Jurkat, Clone E6-1 (cell line): ENCODE measurements around the gene SIGLEC14.

Experiments
- DNase-seq: peaks from one replicate; pipeline ENCODE4 v3.0.0-alpha.2; 2011; ENCODE audit warnings: low read depth, low spot score
- H3K4me3 ChIP-seq: 2 replicates; pipeline ENCODE4 v1.5.1; 2011; ENCODE audit warnings: mild to moderate bottlenecking, low read length, control low read depth, moderate library complexity

Gene SIGLEC14

GRCh38 chr19:51628153-51628939 is 18.3 kb downstream of the SIGLEC14 start:
- DNase-seq: no peak
- H3K4me3 ChIP-seq: no peak overlapping the region

DNA sequence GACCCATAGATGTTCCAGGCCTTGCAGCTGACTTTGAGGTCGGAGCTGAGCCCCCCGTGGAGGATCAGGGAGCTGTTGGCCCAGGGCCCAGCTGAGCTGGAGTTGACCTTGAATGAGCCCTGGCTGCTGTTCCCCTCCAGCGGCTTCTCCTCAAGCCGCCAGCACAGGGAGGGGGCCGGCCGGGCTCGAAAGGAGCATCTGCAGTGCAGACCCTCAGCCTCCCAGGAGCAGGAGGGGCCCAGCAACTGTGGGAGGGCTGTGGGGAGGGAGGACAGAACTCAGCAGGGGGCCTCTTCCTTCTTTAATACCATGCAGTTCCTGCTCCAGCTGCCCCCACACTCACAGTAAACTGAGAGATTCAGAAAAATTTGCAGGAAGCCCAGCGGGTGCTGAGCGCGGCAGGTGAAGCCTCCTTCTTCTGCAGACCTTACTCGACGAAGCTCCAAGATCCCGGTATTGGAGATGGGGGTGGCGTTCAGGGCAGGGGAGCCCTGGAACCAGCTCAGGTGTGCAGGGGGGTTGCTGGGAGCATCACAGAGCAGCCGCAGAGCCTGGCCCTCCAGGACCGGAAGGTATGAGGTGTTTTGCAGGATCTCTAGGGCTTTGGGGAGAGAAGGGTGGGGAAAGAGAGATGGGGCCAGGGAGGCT is 19.0 kb downstream of the SIGLEC14 start:
- no peak for DNase-seq

DNA sequence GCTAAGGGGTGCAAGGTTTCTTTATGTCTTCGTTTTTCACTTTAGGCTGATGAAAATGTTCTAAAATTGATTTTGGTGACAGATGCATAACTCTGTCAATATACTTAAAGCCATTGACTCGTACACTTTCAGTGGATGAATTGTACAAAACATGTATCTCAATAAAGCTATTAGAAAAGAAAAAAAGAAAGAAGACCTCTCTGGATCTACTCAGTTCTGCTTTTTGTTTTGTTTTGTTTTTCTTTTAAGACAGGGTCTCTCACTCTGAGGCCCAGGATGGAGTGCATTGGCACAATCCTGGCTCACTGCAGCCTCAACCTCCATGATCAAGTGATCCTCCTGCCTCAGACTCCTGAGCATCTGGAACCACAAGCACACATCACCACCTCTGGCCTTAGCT is 19.9 kb downstream of the SIGLEC14 start:
- H3K4me3 ChIP-seq: no peak overlapping the region
- no peak for DNase-seq

More for the DNA sequence above, 19.0 kb downstream of the SIGLEC14 start:
- H3K4me3 ChIP-seq: no peak overlapping the region

DNA sequence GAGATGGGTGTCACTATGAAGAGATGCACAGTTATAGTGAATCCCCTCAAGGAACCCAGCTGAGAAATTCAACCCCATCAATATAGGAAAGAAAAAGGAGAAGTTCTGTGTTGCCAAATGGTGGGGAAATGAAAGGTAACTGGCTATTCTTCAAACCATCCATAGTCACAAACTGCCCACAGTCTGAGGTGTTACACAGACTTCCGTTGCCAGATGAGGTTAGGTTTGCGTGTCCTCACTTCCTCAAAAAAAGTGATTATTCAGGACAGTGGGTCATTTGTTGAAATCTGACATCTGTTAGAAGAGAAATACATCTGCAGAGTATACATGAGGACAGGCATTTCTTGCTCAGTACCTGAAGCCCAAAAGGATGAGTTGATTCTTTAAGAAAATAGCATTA is 25.4 kb downstream of the SIGLEC14 start:
- no peak for DNase-seq

DNA sequence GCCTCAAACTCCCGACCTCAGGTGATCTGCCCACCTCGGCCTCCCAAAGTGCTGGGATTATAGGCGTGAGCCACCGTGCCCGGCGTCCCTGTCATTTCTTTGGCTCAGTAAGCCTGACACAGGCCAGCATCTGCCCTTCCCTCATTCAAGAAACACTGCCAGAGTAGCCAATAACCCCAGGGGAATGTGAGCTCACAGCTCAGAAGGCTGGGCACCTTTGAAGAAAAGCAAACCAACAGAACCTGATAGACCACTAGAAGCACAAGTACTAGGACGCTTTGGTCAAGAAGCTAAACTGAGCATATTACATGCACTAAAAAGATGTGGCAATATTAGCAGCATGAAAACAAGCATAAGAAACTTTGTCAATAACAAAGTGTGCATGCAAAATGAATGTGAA is 30.6 kb downstream of the SIGLEC14 start:
- no peak for DNase-seq
- no peak overlapping the region for H3K4me3 ChIP-seq

More for the DNA sequence above, 25.4 kb downstream of the SIGLEC14 start:
- no peak overlapping the region for H3K4me3 ChIP-seq

DNA sequence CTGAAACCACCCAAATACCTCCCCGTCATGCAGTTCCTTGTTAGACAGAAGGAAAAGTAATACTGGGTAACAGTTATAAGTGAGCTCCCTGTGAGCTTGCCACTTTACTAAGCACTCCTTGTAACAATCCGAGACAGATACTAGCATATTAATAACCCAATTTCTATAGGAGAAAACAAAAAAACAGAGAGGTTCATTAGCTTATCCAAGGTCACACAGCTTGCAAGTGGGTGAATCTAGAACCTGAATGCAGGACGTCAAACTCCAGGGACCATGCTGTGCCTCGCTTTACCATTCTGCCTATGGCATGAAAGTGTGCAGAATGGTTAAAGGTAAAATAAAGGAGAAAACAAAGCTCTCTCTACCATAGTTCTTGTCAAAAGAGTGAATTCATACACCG is 31.8 kb downstream of the SIGLEC14 start:
- H3K4me3 ChIP-seq: no peak overlapping the region
- DNase-seq: no peak

- no peak overlapping the region for H3K4me3 ChIP-seq
- no peak for DNase-seq
Measured at GRCh38 chr19:51610576-51610975, 36.0 kb downstream of the SIGLEC14 start.

- no peak overlapping the region for H3K4me3 ChIP-seq
- DNase-seq: peak; percentile 79
Measured at GRCh38 chr19:51607920-51608562, 38.6 kb downstream of the SIGLEC14 start.

DNA sequence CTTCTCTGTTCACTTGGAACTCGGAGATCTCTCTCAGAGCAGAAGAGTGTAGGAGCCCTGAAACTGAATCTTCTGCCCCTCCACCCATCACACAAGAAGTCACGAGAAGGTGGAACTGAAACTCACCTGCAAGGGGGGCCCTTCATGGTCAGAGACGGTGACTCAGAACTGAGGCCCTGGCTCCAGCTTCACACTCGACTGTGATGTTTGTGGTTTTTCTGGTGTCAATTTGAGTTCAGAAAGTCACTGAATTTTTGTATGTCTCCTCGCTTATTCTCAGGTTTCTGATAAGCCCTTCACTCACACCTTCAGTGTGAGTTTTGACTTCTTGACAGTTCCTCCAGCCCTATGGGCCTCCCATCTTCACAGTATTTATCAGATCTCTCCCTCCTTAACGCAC is 39.5 kb downstream of the SIGLEC14 start:
- no peak for DNase-seq
- H3K4me3 ChIP-seq: no peak overlapping the region

DNA sequence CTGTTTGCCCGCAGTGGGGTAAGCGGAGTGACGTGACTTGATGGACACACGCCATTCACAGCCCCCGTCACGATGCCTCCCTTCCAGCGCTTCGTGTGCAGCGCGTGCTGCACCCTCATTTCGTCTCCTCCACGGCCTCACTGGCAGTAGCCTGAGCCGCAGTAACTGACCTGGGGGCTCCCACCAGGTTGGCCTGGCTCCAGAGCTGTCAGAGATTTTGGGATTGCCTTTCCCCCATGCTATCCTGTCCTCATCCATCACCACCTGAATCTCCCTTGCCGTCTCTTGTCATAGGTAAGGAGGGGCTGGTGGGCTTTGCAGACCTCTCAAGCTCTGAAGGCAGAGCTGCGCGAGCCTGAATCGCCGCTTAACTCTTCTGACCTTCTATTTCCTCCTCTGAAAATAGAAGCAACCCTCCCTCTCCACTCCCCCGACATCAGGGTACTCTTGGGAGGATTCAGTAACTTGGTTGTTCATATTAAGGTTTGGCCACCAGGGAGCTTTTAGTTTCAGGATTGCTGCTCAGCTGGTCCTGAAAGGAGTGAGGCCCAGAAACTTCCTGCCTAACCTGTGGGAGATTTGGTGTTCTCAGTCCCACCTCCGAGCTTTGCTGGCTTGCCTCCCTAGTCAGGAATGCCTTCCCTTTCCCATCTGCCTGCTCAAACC is 44.3 kb downstream of the SIGLEC14 start:
- H3K4me3 ChIP-seq: no peak overlapping the region
- no peak for DNase-seq

GRCh38 chr19:51600940-51601580 is 45.6 kb downstream of the SIGLEC14 start:
- no peak overlapping the region for H3K4me3 ChIP-seq
- no peak for DNase-seq

GRCh38 chr19:51599084-51599483 is 47.5 kb downstream of the SIGLEC14 start:
- no peak for DNase-seq
- no peak overlapping the region for H3K4me3 ChIP-seq

GRCh38 chr19:51598159-51598915 is 48.3 kb downstream of the SIGLEC14 start:
- no peak overlapping the region for H3K4me3 ChIP-seq
- no peak for DNase-seq

GRCh38 chr19:51595190-51596175 is 51.1 kb downstream of the SIGLEC14 start:
- H3K4me3 ChIP-seq: peak overlapping the region; percentile 95
- no peak for DNase-seq

GRCh38 chr19:51594774-51595109 is 51.9 kb downstream of the SIGLEC14 start:
- peak overlapping the region; percentile 95 for H3K4me3 ChIP-seq
- no peak for DNase-seq

GRCh38 chr19:51593969-51594773 is 52.5 kb downstream of the SIGLEC14 start:
- peak overlapping the region; percentile 95 for H3K4me3 ChIP-seq

More at GRCh38 chr19:51593969-51594773, 52.5 kb downstream of the SIGLEC14 start:
- DNase-seq: peak; percentile 95
